ENCODE data around the gene FXR1. TPM values are rescaled to one million over a fixed set of nuclear protein-coding genes. Genes with fewer than 3 reads are reported as not detected.

The FXR1 gene
- total and polyA plus RNA-seq, 10 of the 15 experiments (the other 5 are each of a cell fraction or from before 2014, with no cell fraction given): 38.5 to 159 (median 102) TPM

- no peak for TF ChIP-seq ZBTB40 (IDR thresholded peaks at IDR 0.05; ENCODE audit: borderline replicate concordance)
- no peak for TF ChIP-seq ATF7 (IDR thresholded peaks at IDR 0.05; ENCODE audit: low read depth)
Measured at GRCh38 chr3:180909369-180910127, 2.9 kb upstream of the FXR1 start (continued).

DNA sequence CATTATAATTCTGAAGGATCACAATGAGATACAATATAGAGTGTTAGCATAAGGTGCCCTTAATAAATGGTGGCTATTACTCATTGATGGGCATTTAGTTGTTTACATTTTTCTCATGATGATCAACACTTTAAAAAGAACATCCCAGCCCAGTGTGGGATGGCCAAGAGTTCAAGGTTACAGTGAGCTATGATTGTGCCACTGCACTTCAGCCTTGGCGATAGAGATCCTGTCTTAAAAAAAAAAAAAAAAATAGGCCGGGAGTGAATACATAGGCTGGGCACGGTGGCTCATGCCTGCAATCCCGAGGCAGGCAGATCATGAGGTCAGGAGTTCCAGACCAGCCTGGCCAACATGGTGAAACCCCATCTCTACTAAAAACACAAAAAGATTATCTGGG, 1.6 kb upstream of the FXR1 start:
- ChIA-PET SMC1A (ENCODE audit: uncharacterized antibody, unreplicated experiment) (interaction anchor here (0.6 kb wide), 1 partner anchor 11 kb away, joined by 3 read pairs; no protein-coding TSS in a partner anchor), RAD21 (ENCODE audit: unreplicated experiment) (interaction anchor here (0.7 kb wide), 1 partner anchor 267 kb away, joined by 3 read pairs; no protein-coding TSS in a partner anchor), CTCF (interaction anchor here (0.7 kb wide), 1 partner anchor 1422 kb away, joined by 3 read pairs; no protein-coding TSS in a partner anchor), POLR2A (interaction anchor here (0.5 kb wide), 1 partner anchor 1312 kb away, joined by 4 read pairs; no protein-coding TSS in a partner anchor)
- DNase-seq (ENCODE audit: low read depth, low spot score) (no peak), FAIRE-seq (no peak), ATAC-seq (no peak)
- Histone ChIP-seq H3K4me1 (ENCODE audit: control insufficient read depth, insufficient read depth, low read length) (no peaks in the 10 kb centered on the region), H3K36me3 (ENCODE audit: control insufficient read depth in 2 of 2, insufficient read depth in 2 of 2, low read length in 1 of 2) (0 out of 4 replicates have a peak, but pooled peaks cover 0 to 2% of the 10 kb centered on the region in 2 experiments), H3K9me3 (replicated peaks; ENCODE audit: control insufficient read depth, insufficient read depth, low read length) (no peaks in the 10 kb centered on the region; the same call in 2 of the 3 replicates), H3K4me3 (no peak overlapping the region), H2AFZ (ENCODE audit: control insufficient read depth, low read depth, low read length) (no peak overlapping the region), H3K27me3 (replicated peaks in 1 of 2; ENCODE audit: control insufficient read depth in 2 of 2, insufficient read depth in 2 of 2, low read length in 1 of 2) (no peaks in the 10 kb centered on the region), H3K27ac (ENCODE audit: control insufficient read depth, insufficient read depth) (no peak overlapping the region), H3K4me2 (ENCODE audit: control insufficient read depth, insufficient read depth) (no peak overlapping the region), H3K79me2 (ENCODE audit: control insufficient read depth, insufficient read depth, low read length) (peaks cover 34% of the 10 kb centered on the region), H4K20me1 (ENCODE audit: control insufficient read depth, insufficient read depth) (no peaks in the 10 kb centered on the region), H3K9ac (ENCODE audit: control insufficient read depth, insufficient read depth, low read length) (no peak overlapping the region)
- no TSS peak for BruUV-seq (replicated peaks)
- intact Hi-C loops (cut with micrococcal nuclease; ENCODE audit: unreplicated experiment) (loop anchor here (10.0 kb wide), 2 partner anchors 286 to 794 kb away; no protein-coding TSS in a partner anchor), in situ Hi-C loops (cut with MboI) (no loop called here)
- 100% methylated on average over 4 of the region's 4 CpGs for WGBS (ENCODE audit: insufficient coverage, insufficient replicate concordance, low lambda C conversion rate, missing lambda C conversion rate)
- TF ChIP-seq, protein P1, sequence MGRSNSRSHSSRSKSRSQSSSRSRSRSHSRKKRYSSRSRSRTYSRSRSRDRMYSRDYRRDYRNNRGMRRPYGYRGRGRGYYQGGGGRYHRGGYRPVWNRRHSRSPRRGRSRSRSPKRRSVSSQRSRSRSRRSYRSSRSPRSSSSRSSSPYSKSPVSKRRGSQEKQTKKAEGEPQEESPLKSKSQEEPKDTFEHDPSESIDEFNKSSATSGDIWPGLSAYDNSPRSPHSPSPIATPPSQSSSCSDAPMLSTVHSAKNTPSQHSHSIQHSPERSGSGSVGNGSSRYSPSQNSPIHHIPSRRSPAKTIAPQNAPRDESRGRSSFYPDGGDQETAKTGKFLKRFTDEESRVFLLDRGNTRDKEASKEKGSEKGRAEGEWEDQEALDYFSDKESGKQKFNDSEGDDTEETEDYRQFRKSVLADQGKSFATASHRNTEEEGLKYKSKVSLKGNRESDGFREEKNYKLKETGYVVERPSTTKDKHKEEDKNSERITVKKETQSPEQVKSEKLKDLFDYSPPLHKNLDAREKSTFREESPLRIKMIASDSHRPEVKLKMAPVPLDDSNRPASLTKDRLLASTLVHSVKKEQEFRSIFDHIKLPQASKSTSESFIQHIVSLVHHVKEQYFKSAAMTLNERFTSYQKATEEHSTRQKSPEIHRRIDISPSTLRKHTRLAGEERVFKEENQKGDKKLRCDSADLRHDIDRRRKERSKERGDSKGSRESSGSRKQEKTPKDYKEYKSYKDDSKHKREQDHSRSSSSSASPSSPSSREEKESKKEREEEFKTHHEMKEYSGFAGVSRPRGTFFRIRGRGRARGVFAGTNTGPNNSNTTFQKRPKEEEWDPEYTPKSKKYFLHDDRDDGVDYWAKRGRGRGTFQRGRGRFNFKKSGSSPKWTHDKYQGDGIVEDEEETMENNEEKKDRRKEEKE (IDR thresholded peaks at IDR 0.05): no peak
- TF ChIP-seq CBFB (IDR thresholded peaks at IDR 0.05; ENCODE audit: low read depth) (no peak), RCOR1 (conservative IDR thresholded peaks at IDR 0.05; ENCODE audit: low read depth, low read length) (no peak), GATAD2B (conservative IDR thresholded peaks at IDR 0.05; ENCODE audit: low read depth) (no peak), USF1 (IDR thresholded peaks at IDR 0.05; ENCODE audit: borderline replicate concordance, extremely low read length, insufficient read depth, low read depth, low read length) (no peak), PAX5 (IDR thresholded peaks at IDR 0.05; ENCODE audit: borderline replicate concordance, low read depth, low read length) (no peak), IKZF2 (IDR thresholded peaks at IDR 0.05) (no peak)
- TF ChIP-seq, protein P2, sequence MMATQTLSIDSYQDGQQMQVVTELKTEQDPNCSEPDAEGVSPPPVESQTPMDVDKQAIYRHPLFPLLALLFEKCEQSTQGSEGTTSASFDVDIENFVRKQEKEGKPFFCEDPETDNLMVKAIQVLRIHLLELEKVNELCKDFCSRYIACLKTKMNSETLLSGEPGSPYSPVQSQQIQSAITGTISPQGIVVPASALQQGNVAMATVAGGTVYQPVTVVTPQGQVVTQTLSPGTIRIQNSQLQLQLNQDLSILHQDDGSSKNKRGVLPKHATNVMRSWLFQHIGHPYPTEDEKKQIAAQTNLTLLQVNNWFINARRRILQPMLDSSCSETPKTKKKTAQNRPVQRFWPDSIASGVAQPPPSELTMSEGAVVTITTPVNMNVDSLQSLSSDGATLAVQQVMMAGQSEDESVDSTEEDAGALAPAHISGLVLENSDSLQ (IDR thresholded peaks at IDR 0.05): no peak
